Endothelial cell of umbilical vein (primary cell): Measurements from ENCODE around the gene PIP4K2C. TPM values are rescaled to one million over a fixed set of nuclear protein-coding genes. Genes with fewer than 3 reads are reported as not detected.

Experiments
- BruUV-seq: library from RNA; stranded (reverse); fragments of 400-500 nt; replicated peaks from 2 replicates; lab custom pipeline; 2021; lab: Mats Ljungman, UMichigan
- CTCF ChIA-PET: fragments of 300-600, 350-600 bp; sonication (Branson Sonifier 250); formaldehyde crosslinking; loops from one replicate; lab custom pipeline; 2021; ENCODE audit warnings: antibody characterized with exemption, inconsistent platforms; lab: Charles Lee
- POLR2A ChIA-PET: fragments of 300-600, 350-600 bp; sonication (Branson Sonifier 250); formaldehyde crosslinking; loops from one replicate; lab custom pipeline; 2021; ENCODE audit warnings: antibody characterized with exemption, inconsistent platforms; lab: Charles Lee
- DNase-seq: peaks from one replicate; pipeline ENCODE4 v3.0.0-alpha.2; 2011; ENCODE audit warnings: low read depth, low spot score
- FAIRE-seq: peaks from 2 replicates; lab custom pipeline; 2011; peaks lifted over from hg19 to GRCh38; lab: Jason Lieb, UNC
- H2AFZ ChIP-seq: 2 replicates; pipeline ENCODE4 v1.6.0; 2012; ENCODE audit warnings: low read depth, low read length, control low read depth, inconsistent platforms
- H3K27ac ChIP-seq: 2 replicates; pipeline ENCODE4 v1.5.1; 2011; ENCODE audit warnings: low read depth, mild to moderate bottlenecking, control low read depth, low read length, moderate library complexity; ENCODE audit not compliant: insufficient read depth
- H3K27me3 ChIP-seq, 2 experiments: 2 replicates each; pipeline versions ENCODE4 v1.6.0 to v1.6.1; 2011; ENCODE audit warnings: low read length in 2 of 2, mixed read lengths in 1 of 2; ENCODE audit not compliant: control insufficient read depth in 2 of 2, insufficient read depth in 2 of 2
- H3K36me3 ChIP-seq, 2 experiments: 2 replicates in 1 of 2; 3 replicates in 1 of 2; pipeline ENCODE4 v1.5.1; 2011; ENCODE audit warnings: low read length in 2 of 2, mild to moderate bottlenecking in 1 of 2, moderate library complexity in 1 of 2; ENCODE audit not compliant: control insufficient read depth in 2 of 2, insufficient read depth in 2 of 2; ENCODE audit errors: extremely low read depth in 1 of 2
- H3K4me1 ChIP-seq: 3 replicates; pipeline ENCODE4 v1.5.1; 2011; ENCODE audit warnings: mild to moderate bottlenecking, low read length; ENCODE audit not compliant: control insufficient read depth, insufficient read depth; ENCODE audit errors: extremely low read depth
- H3K4me2 ChIP-seq: 2 replicates; pipeline ENCODE4 v1.6.1; 2011; ENCODE audit warnings: low read length, control low read depth, mixed read lengths; ENCODE audit not compliant: insufficient read depth
- H3K4me3 ChIP-seq, 3 experiments: fragments of 200-600 bp in 1 of 3; sonication (generic), shearing (Covaris generic) in 1 of 3; replicated peaks in 1 of 3; 2 replicates each; pipeline ENCODE4 v1.5.1; 2011 to 2016; ENCODE audit warnings: control low read depth in 3 of 3, low read length in 3 of 3, mild to moderate bottlenecking in 2 of 3, inconsistent platforms in 1 of 3, low read depth in 1 of 3, moderate library complexity in 1 of 3; ENCODE audit not compliant: insufficient read depth in 1 of 3
- H3K79me2 ChIP-seq: 2 replicates; pipeline ENCODE4 v1.6.0; 2012; ENCODE audit warnings: low read length, inconsistent platforms; ENCODE audit not compliant: control insufficient read depth, insufficient read depth
- H3K9ac ChIP-seq: replicated peaks from 2 replicates; pipeline ENCODE3; 2011; ENCODE audit warnings: low read length, control low read depth; ENCODE audit not compliant: insufficient read depth; ENCODE audit errors: extremely low read depth
- H3K9me1 ChIP-seq: replicated peaks from 3 replicates; pipeline ENCODE4 v1.6.0; 2011; ENCODE audit warnings: mild to moderate bottlenecking, low read length; ENCODE audit not compliant: control insufficient read depth, insufficient read depth; ENCODE audit errors: extremely low read depth
- H3K9me3 ChIP-seq: replicated peaks from 2 replicates; pipeline ENCODE4 v1.5.1; 2012; ENCODE audit warnings: low read length, inconsistent platforms; ENCODE audit not compliant: control insufficient read depth, insufficient read depth
- H4K20me1 ChIP-seq: replicated peaks from 2 replicates; pipeline ENCODE3; 2011; ENCODE audit warnings: mild to moderate bottlenecking, low read length; ENCODE audit not compliant: control insufficient read depth, insufficient read depth; ENCODE audit errors: extremely low read depth
- CTCF ChIP-seq, 2 donors: IDR thresholded peaks; 1 replicate in 1 of 2; 2 replicates in 1 of 2; pipeline ENCODE4 v1.5.1; 2011; ENCODE audit warnings: low read length in 2 of 2, mild to moderate bottlenecking in 2 of 2, moderate library complexity in 2 of 2, control low read depth in 1 of 2, inconsistent platforms in 1 of 2, low read depth in 1 of 2; ENCODE audit not compliant: insufficient read depth in 1 of 2; ENCODE audit errors: extremely low read depth in 1 of 2
- EZH2 ChIP-seq: IDR thresholded peaks from 2 replicates; pipeline ENCODE4 v1.6.1; 2012; ENCODE audit warnings: borderline replicate concordance, low read depth, mild to moderate bottlenecking, moderate library complexity, low read length, inconsistent platforms; ENCODE audit not compliant: severe bottlenecking
- FOS ChIP-seq: IDR thresholded peaks from 2 replicates; pipeline ENCODE4 v1.6.1; 2011; ENCODE audit warnings: mild to moderate bottlenecking, low read length, moderate library complexity, borderline replicate concordance; ENCODE audit not compliant: insufficient read depth
- GATA2 ChIP-seq: IDR thresholded peaks from 2 replicates; pipeline ENCODE4 v1.7.0; 2011; ENCODE audit warnings: low read depth, mild to moderate bottlenecking, moderate library complexity, mixed read lengths, low read length; ENCODE audit not compliant: insufficient read length, insufficient read depth
- JUN ChIP-seq: IDR thresholded peaks from 2 replicates; pipeline ENCODE4 v1.6.1; 2011; ENCODE audit warnings: borderline replicate concordance, low read depth; ENCODE audit not compliant: insufficient read length, insufficient read depth
- MAX ChIP-seq: IDR thresholded peaks from 2 replicates; pipeline ENCODE4 v1.6.1; 2011; ENCODE audit not compliant: insufficient read depth, insufficient read length
- MYC ChIP-seq: IDR thresholded peaks from one replicate; pipeline ENCODE4 v1.6.1; 2011; ENCODE audit warnings: mild to moderate bottlenecking, low read depth, low read length
- POLR2A ChIP-seq: IDR thresholded peaks from 2 replicates; pipeline ENCODE4 v1.6.1; 2012; ENCODE audit warnings: low read depth, mild to moderate bottlenecking, control low read depth, low read length
- POLR2AphosphoS5 ChIP-seq: IDR thresholded peaks from 2 replicates; pipeline ENCODE4 v1.6.1; 2012; ENCODE audit warnings: low read depth, mild to moderate bottlenecking, control low read depth, low read length, moderate library complexity; ENCODE audit not compliant: insufficient read depth
- dilution Hi-C: fragments of 300-500 bp; cut with MboI; formaldehyde crosslinking; loops from one replicate; pipeline ENCODE4 v1.15.0; 2019; ENCODE audit warnings: low sequenced_read_pairs; ENCODE audit not compliant: extremely low pct_ligation_motif_present
- intact Hi-C: fragments of 100-400 bp; cut with micrococcal nuclease; formaldehyde crosslinking; loops from one replicate; pipeline ENCODE4 v1.10.0; 2022
- polyA plus RNA-seq, 4 experiments: library from polyadenylated mRNA; depleted of rRNA in 3 of 4; stranded (reverse) in 3 of 4; unstranded in 1 of 4; fragments of >200 nt; gene quantifications; 2 replicates each; pipeline versions ENCODE4 v1.2.1 to v1.2.3, GENCODE V29; 2011 to 2012; ENCODE audit warnings: missing spikeins in 1 of 4
- total RNA-seq: library from RNA; stranded (reverse); gene quantifications from 2 replicates; pipeline ENCODE4 v1.2.3, GENCODE V29; 2021

The PIP4K2C gene
- total and polyA plus RNA-seq, 2 donors (not counting 3 experiments of a cell fraction or from before 2014, with no cell fraction given) = 10.5 to 11.5 TPM

GRCh38 chr12:57615637-57616036, 24.6 kb downstream of the PIP4K2C start:
- intact Hi-C loops (no loop called here), dilution Hi-C loops (no loop called here)
- BruUV-seq = no TSS peak
- CTCF ChIA-PET = interaction anchor here (1.4 to 5.7 kb wide), 2 partner anchors 17 to 32 kb away, joined by 7 to 54 read pairs; partner anchors contain the start of gene B4GALNT1
- Histone ChIP-seq H3K4me3 (no peak overlapping the region), H3K9me1 (no peaks in the 10 kb centered on the region), H3K9ac (no peak overlapping the region), H2AFZ (no peak overlapping the region), H3K4me1 (peaks cover 3% of the 10 kb centered on the region), H3K9me3 (no peaks in the 10 kb centered on the region), H3K27me3 (peaks cover 25 to 33% of the 10 kb centered on the region in 2 experiments), H3K79me2 (no peaks in the 10 kb centered on the region), H3K27ac (no peak overlapping the region), H3K4me2 (no peak overlapping the region), H4K20me1 (no peaks in the 10 kb centered on the region), H3K36me3 (no peaks in the 10 kb centered on the region)
- DNase-seq (no peak), FAIRE-seq (no peak)
- no peak for TF ChIP-seq MYC
- no peak for TF ChIP-seq JUN
- no peak for TF ChIP-seq FOS
- TF ChIP-seq POLR2A = no peak
- no peak for TF ChIP-seq CTCF (IDR thresholded peaks at IDR 0.05; ENCODE audit: extremely low read depth in 1 of 2, insufficient read depth in 1 of 2, low read depth in 1 of 2, low read length in 2 of 2)
- TF ChIP-seq POLR2AphosphoS5 = no peak
- TF ChIP-seq GATA2 = no peak
- TF ChIP-seq EZH2 = no peak
- no peak for TF ChIP-seq MAX
- POLR2A ChIA-PET = no interaction called here
